T-helper 2 cell treated with Interferon-gamma antibody and Interleukin-4, amounts not matched to agents 5 μg/mL and 100 μg/mL, for 36 hours (primary cell): ENCODE measurements around the gene PTPRT.
A peak's percentile ranks its signal among the peaks of the same experiment; 100 is the strongest.

Experiments
- DNase-seq: peaks from one replicate; pipeline ENCODE4 v3.0.0; 2021; ENCODE audit warnings: low spot score
- H3K27ac Mint-ChIP-seq: one replicate; pipeline ENCODE4 v1.8.0; 2021; ENCODE audit warnings: mild to moderate bottlenecking, mixed read lengths
- H3K27me3 Mint-ChIP-seq: one replicate; pipeline ENCODE4 v1.8.0; 2021; ENCODE audit warnings: low read depth, mixed read lengths
- H3K36me3 Mint-ChIP-seq: one replicate; pipeline ENCODE4 v1.8.0; 2021; ENCODE audit warnings: low read depth, mixed read lengths
- H3K4me1 Mint-ChIP-seq: one replicate; pipeline ENCODE4 v1.8.0; 2021; ENCODE audit warnings: low read depth, mixed read lengths
- H3K4me3 Mint-ChIP-seq: one replicate; pipeline ENCODE4 v1.8.0; 2022; ENCODE audit warnings: mild to moderate bottlenecking, moderate library complexity, mixed read lengths
- H3K9me3 Mint-ChIP-seq: one replicate; pipeline ENCODE4 v1.8.0; 2021; ENCODE audit warnings: mixed read lengths

PTPRT gene

DNA sequence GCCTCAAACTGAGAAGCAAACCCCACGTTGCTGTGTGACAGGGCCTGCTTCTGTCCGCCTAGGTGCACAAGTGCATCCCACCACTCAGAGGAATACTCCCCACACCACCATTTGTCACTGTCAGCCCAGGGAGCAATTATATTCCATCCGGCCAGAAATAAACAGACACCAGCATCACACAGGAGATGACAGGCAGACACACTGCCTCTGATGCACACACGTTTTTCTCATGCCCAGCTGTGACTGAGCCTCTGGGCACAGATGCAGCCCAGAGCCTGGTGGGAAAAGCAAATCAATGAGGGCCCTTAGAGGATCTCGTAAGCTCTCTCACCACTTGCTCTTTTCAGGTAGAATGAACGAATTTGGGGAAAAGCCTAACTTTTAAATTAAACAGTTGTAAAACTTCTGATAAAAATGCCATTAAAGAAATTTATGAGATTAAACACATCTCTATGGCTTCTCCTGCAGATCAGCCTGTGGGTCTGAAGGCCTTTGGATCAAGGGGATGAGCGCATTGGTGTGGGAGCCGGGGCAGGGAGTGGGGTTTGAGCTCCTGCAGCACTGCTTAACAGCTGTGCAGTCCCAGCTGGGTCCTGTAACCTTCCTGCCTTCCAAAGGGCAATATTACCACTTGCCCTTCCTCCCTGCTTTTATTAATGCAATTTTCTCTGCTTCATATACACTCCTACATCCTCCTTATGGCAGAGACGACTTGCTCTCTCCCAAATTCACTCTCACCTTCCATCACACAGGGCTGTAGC is 624.3 kb downstream of the PTPRT start:
- no peak overlapping the region for H3K27ac Mint-ChIP-seq
- no peaks in the 10 kb centered on the region for H3K4me1 Mint-ChIP-seq
- H3K9me3 Mint-ChIP-seq = no peaks in the 10 kb centered on the region
- DNase-seq = no peak
- no peaks in the 10 kb centered on the region for H3K36me3 Mint-ChIP-seq
- no peaks in the 10 kb centered on the region for H3K27me3 Mint-ChIP-seq
- no peak overlapping the region for H3K4me3 Mint-ChIP-seq

DNA sequence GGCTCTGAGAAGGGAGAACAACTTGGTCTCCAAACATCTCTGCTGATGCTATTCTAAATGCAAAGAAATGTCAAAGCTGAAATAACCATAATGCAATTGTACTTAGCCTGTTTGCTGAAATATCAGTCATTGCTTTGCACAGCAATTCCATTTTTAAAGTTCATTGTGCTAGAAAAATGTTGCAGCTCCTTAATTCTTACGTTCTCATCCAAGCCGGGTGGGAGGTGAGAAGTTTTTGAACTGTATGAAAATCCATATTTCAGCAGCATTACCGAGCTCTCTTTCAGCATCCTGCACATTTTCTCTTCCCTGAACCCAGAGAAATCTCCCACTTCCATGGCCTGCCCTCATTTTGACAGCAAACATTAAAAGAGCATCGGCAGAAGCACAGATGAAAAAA is 630.0 kb downstream of the PTPRT start:
- no peaks in the 10 kb centered on the region for H3K27me3 Mint-ChIP-seq
- H3K9me3 Mint-ChIP-seq = peaks cover 4% of the 10 kb centered on the region
- H3K27ac Mint-ChIP-seq = no peak overlapping the region
- no peak for DNase-seq
- no peak overlapping the region for H3K4me3 Mint-ChIP-seq
- H3K36me3 Mint-ChIP-seq = no peaks in the 10 kb centered on the region
- H3K4me1 Mint-ChIP-seq = no peaks in the 10 kb centered on the region

DNA sequence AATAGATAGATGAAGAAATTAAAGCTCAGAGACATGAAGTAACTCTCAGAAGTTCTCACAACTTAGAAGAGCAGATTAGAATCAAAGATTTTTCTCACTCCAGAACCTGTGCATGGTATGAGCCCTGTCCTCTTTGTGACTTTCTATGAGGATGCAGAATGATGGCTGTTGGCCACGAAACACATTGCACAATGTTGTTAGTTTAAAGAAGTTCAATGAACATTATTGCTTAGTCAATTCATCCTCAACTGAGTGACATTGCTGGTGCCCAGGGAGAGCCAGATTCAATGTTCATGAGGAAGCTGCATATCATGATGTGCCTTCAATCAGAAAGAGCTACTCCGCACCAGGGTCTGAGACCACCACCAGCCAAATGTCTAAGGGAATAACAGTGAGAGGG is 633.1 kb downstream of the PTPRT start:
- H3K4me3 Mint-ChIP-seq = no peak overlapping the region
- no peaks in the 10 kb centered on the region for H3K36me3 Mint-ChIP-seq
- no peak for DNase-seq
- H3K9me3 Mint-ChIP-seq = peaks cover 4% of the 10 kb centered on the region
- H3K27me3 Mint-ChIP-seq = no peaks in the 10 kb centered on the region
- H3K27ac Mint-ChIP-seq = no peak overlapping the region
- peaks cover 5% of the 10 kb centered on the region for H3K4me1 Mint-ChIP-seq

DNA sequence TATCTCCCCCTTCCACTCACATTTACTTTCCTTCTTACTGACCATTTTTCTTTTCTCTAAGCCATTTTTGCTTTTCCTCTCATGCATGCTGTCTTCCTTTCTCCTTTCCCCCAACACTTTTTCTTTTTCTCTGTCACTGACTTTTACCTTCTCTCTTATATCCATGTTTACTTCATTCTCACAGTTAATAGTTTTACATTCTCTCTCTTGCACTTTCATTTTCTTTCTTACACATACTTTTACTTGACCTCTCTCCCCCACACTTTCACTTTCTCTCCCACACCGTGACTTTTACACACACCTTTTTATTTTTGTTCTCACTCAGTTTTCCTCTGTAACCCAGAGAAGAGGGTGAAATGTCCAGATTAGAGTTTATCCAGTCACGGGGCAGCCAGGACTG is 636.3 kb downstream of the PTPRT start:
- Mint-ChIP-seq H3K27me3 (no peaks in the 10 kb centered on the region), H3K9me3 (peaks cover 4% of the 10 kb centered on the region), H3K27ac (no peak overlapping the region), H3K4me1 (peaks cover 5% of the 10 kb centered on the region), H3K36me3 (no peaks in the 10 kb centered on the region), H3K4me3 (peak overlapping the region; percentile 4)
- no peak for DNase-seq

DNA sequence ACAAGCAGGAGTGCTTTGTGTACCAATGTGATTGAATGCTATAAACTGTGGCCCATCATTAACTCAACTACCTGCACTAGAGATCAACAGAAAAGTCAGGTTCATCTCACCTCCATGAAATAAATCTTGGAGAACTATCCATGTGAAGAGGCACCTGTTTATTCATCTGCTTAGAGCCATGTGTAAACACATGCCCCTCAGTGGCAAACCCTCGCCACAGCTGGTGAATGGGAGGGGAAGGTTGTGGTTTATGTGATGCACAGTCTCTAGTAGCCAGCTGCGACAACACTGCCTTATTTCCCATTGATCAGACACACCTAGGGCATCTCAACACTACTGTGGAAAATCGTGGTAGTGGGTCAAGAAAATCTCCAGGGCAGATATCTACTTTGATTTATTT is 640.2 kb downstream of the PTPRT start:
- peaks cover 5% of the 10 kb centered on the region for H3K4me1 Mint-ChIP-seq
- no peak for DNase-seq
- no peak overlapping the region for H3K27ac Mint-ChIP-seq
- no peak overlapping the region for H3K4me3 Mint-ChIP-seq
- no peaks in the 10 kb centered on the region for H3K36me3 Mint-ChIP-seq
- H3K27me3 Mint-ChIP-seq = no peaks in the 10 kb centered on the region
- no peaks in the 10 kb centered on the region for H3K9me3 Mint-ChIP-seq

GRCh38 chr20:42544926-42545325 is 644.8 kb downstream of the PTPRT start:
- Mint-ChIP-seq H3K36me3 (no peaks in the 10 kb centered on the region), H3K4me3 (no peak overlapping the region), H3K9me3 (no peaks in the 10 kb centered on the region), H3K4me1 (no peaks in the 10 kb centered on the region), H3K27me3 (no peaks in the 10 kb centered on the region), H3K27ac (no peak overlapping the region)
- DNase-seq = no peak

DNA sequence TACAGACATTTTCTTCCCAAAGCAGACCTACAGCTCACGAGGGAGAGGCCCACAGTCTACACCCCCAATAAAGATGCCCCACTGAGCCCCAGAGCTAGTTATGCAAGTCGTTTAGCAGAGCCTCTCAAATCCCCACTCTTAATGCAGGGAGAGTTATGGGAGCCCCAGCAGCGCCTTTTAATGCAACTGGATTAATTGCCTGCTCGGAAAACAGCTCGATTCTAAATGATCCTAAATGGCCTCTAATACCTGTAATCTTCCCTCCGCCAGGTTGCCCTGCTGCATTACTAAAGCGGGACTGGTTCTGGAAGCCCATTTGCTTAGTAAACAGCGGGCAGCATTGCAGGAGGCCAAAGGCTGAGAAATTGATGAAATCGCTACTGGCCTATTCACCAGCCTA is 656.9 kb downstream of the PTPRT start:
- no peaks in the 10 kb centered on the region for H3K27me3 Mint-ChIP-seq
- no peaks in the 10 kb centered on the region for H3K36me3 Mint-ChIP-seq
- no peak overlapping the region for H3K4me3 Mint-ChIP-seq
- H3K4me1 Mint-ChIP-seq = no peaks in the 10 kb centered on the region
- H3K27ac Mint-ChIP-seq = no peak overlapping the region
- peaks cover 4% of the 10 kb centered on the region for H3K9me3 Mint-ChIP-seq
- no peak for DNase-seq

DNA sequence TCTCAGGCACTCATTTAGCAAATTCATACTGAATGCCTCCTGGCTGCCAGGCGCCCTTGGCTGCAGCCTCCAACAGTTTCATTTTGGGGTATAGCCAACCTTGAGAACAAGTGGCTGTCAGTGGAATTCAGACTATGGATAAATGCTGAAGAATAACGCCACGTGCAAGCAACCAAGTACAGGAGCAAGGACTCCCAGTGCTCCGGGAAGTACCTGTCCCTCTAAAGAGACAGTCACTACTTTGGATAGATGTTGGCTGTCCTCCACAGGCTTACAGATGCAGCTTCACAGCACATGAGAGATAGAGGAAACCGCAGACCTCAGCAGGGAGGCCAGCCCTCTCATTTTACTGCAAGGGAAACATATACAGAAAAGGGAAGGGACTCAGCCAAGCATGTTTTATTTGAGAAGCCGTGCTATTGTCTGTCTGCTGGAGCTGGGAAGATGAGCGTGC is 658.2 kb downstream of the PTPRT start:
- Mint-ChIP-seq H3K27ac (no peak overlapping the region), H3K4me3 (no peak overlapping the region), H3K4me1 (no peaks in the 10 kb centered on the region), H3K9me3 (peaks cover 5% of the 10 kb centered on the region), H3K36me3 (no peaks in the 10 kb centered on the region), H3K27me3 (no peaks in the 10 kb centered on the region)
- no peak for DNase-seq

DNA sequence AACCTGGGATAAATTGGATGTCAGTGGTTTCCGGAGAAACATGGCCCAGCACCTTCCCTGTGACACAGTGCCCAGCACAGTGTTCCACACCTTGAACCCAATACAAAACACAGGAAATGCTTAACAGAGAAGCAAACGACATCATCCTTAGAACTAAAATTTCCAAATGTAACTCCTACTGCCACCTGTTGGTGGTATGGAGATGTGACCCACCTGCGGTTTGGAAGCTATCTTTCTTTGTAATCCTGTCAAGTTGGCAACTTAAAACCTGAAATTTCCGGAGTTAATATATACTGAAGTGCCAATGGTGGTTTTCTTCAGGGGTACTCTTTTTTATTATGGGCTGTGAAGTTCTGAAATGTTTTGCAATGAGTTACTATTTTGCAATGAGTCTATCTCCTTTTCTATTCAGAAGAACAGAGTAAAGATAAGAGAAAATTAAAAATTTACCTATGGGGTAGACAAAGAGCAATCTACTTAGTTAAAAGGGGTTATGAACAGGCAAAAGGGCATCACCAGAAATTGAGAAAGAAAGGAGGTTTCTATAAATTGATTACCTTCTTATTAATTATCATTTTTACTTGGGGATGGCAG is 658.8 kb downstream of the PTPRT start:
- Mint-ChIP-seq H3K36me3 (no peaks in the 10 kb centered on the region), H3K9me3 (peaks cover 5% of the 10 kb centered on the region), H3K27ac (no peak overlapping the region), H3K4me3 (no peak overlapping the region), H3K27me3 (no peaks in the 10 kb centered on the region), H3K4me1 (no peaks in the 10 kb centered on the region)
- no peak for DNase-seq

GRCh38 chr20:42530191-42530590 is 659.5 kb downstream of the PTPRT start:
- no peaks in the 10 kb centered on the region for H3K4me1 Mint-ChIP-seq
- H3K27ac Mint-ChIP-seq = no peak overlapping the region
- no peak for DNase-seq
- peaks cover 5% of the 10 kb centered on the region for H3K9me3 Mint-ChIP-seq
- H3K4me3 Mint-ChIP-seq = no peak overlapping the region
- H3K27me3 Mint-ChIP-seq = no peaks in the 10 kb centered on the region
- no peaks in the 10 kb centered on the region for H3K36me3 Mint-ChIP-seq

- no peak overlapping the region for H3K27ac Mint-ChIP-seq
- no peaks in the 10 kb centered on the region for H3K36me3 Mint-ChIP-seq
- H3K9me3 Mint-ChIP-seq = peaks cover 9% of the 10 kb centered on the region
- no peaks in the 10 kb centered on the region for H3K27me3 Mint-ChIP-seq
- no peak overlapping the region for H3K4me3 Mint-ChIP-seq
- DNase-seq = no peak
- H3K4me1 Mint-ChIP-seq = no peaks in the 10 kb centered on the region
Observed at GRCh38 chr20:42524058-42524457, 665.6 kb downstream of the PTPRT start.

DNA sequence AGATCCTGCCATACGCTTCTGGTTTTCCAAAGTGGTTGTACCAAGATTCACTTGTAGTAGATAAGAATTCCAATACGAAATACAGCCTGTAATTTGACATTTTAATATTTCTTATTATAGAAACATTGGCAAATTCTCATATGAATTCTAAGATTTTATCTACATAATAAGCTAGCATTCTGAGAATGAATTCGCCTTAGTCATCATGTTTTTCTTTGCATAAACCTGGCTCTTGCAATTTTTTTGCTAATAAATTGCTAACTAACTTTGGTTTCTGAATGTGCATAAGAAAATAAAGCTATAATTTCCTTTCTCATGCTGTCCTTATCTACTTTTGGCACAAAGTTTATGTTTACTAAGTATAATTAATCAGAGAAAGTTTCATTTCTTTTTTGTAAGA is 673.0 kb downstream of the PTPRT start:
- Mint-ChIP-seq H3K27ac (no peak overlapping the region), H3K4me1 (no peaks in the 10 kb centered on the region), H3K9me3 (peaks cover 4% of the 10 kb centered on the region), H3K4me3 (no peak overlapping the region), H3K36me3 (no peaks in the 10 kb centered on the region), H3K27me3 (no peaks in the 10 kb centered on the region)
- no peak for DNase-seq

- DNase-seq = no peak
- H3K4me3 Mint-ChIP-seq = no peak overlapping the region
- no peaks in the 10 kb centered on the region for H3K4me1 Mint-ChIP-seq
- no peak overlapping the region for H3K27ac Mint-ChIP-seq
- H3K9me3 Mint-ChIP-seq = no peaks in the 10 kb centered on the region
- H3K36me3 Mint-ChIP-seq = no peaks in the 10 kb centered on the region
- no peaks in the 10 kb centered on the region for H3K27me3 Mint-ChIP-seq
Observed at GRCh38 chr20:42510686-42511085, 679.0 kb downstream of the PTPRT start.

GRCh38 chr20:42507874-42508273 is 681.8 kb downstream of the PTPRT start:
- Mint-ChIP-seq H3K27me3 (no peaks in the 10 kb centered on the region), H3K4me1 (no peaks in the 10 kb centered on the region), H3K9me3 (peaks cover 4% of the 10 kb centered on the region), H3K36me3 (no peaks in the 10 kb centered on the region), H3K27ac (no peak overlapping the region), H3K4me3 (no peak overlapping the region)
- no peak for DNase-seq

DNA sequence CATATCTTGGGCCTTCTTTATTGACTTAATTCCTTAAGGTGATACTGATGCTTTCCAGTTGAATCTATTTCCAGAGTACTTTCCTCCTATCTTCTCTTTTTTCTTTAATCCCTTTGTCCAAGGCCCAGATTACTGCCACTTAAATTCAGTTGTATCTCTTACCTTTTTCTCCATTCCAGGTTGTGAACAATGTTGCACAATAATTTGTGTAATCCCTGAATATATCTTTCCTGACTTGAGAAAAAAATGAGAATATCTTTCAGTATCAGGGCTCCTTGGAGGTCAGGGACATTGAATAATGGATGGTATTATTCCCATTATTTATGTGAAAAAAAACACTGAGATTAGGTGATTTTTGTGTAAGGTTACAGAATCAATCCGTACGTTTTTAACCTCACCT is 683.3 kb downstream of the PTPRT start:
- Mint-ChIP-seq H3K4me1 (no peaks in the 10 kb centered on the region), H3K4me3 (no peak overlapping the region), H3K36me3 (no peaks in the 10 kb centered on the region), H3K27me3 (no peaks in the 10 kb centered on the region), H3K27ac (no peak overlapping the region), H3K9me3 (peaks cover 4% of the 10 kb centered on the region)
- no peak for DNase-seq
